ENCODE data around the gene AOC2. TPM values are rescaled to one million over a fixed set of nuclear protein-coding genes. Genes with fewer than 3 reads are reported as not detected.

AOC2 gene
- 1.6 TPM for total RNA-seq

- ATAC-seq (peak; percentile 42), DNase-seq (ENCODE audit: low spot score) (no peak)
- intact Hi-C loops (cut with DNase I): loop anchor here (10.0 kb wide), 1 partner anchor 91 kb away; no protein-coding TSS in a partner anchor
Observed at GRCh38 chr17:42844271-42844670, at the start of gene AOC2. TSS of gene AOC2 (plus strand) at chr17:42844580. CDS start at chr17:42844627, 47 bp downstream.

- intact Hi-C loops (cut with DNase I): loop anchor here (10.0 kb wide), 1 partner anchor 580 kb away; no protein-coding TSS in a partner anchor
- no peak for ATAC-seq
- DNase-seq (ENCODE audit: low spot score): no peak
Observed at GRCh38 chr17:42795061-42795460, 49.3 kb upstream of the AOC2 start.

GRCh38 chr17:42795465-42795864 lies 48.9 kb upstream of the AOC2 start:
- intact Hi-C loops (cut with DNase I): loop anchor here (10.0 kb wide), 1 partner anchor 581 kb away; no protein-coding TSS in a partner anchor

GRCh38 chr17:42796066-42796758 lies 48.2 kb upstream of the AOC2 start:
- ATAC-seq: no peak
- intact Hi-C loops (cut with DNase I): loop anchor here (10.0 kb wide), 1 partner anchor 581 kb away; no protein-coding TSS in a partner anchor
- DNase-seq (ENCODE audit: low spot score): no peak

More at GRCh38 chr17:42795465-42795864, 48.9 kb upstream of the AOC2 start:
- ATAC-seq (no peak), DNase-seq (ENCODE audit: low spot score) (no peak)

GRCh38 chr17:42797067-42798007 lies 47.0 kb upstream of the AOC2 start:
- DNase-seq (ENCODE audit: low spot score): no peak
- ATAC-seq: no peak
- intact Hi-C loops (cut with DNase I): loop anchor here (10.0 kb wide), 1 partner anchor 583 kb away; no protein-coding TSS in a partner anchor

- DNase-seq (ENCODE audit: low spot score) (no peak), ATAC-seq (no peak)
- intact Hi-C loops (cut with DNase I): loop anchor here (10.0 kb wide), 1 partner anchor 583 kb away; no protein-coding TSS in a partner anchor
Observed at GRCh38 chr17:42798011-42798382, 46.4 kb upstream of the AOC2 start.

- intact Hi-C loops (cut with DNase I): loop anchor here (10.0 kb wide), 1 partner anchor 584 kb away; no protein-coding TSS in a partner anchor
- DNase-seq (ENCODE audit: low spot score) (peak; percentile 90), ATAC-seq (peak; percentile 97)
Observed at GRCh38 chr17:42798383-42799380, 45.7 kb upstream of the AOC2 start, which contains the start of the genes CNTD1 and COA3. TSS of gene CNTD1 (plus strand) at chr17:42798861. CDS start at chr17:42799068, 207 bp downstream. TSS of gene COA3 (minus strand) at chr17:42798704. CDS start at chr17:42798681, 23 bp downstream.

GRCh38 chr17:42803074-42803883 lies 41.1 kb upstream of the AOC2 start:
- no peak for DNase-seq (ENCODE audit: low spot score)
- intact Hi-C loops (cut with DNase I): no loop called here
- no peak for ATAC-seq

GRCh38 chr17:42804918-42805367 lies 39.4 kb upstream of the AOC2 start:
- ATAC-seq: no peak
- intact Hi-C loops (cut with DNase I): no loop called here
- DNase-seq (ENCODE audit: low spot score): no peak

GRCh38 chr17:42806249-42806648 lies 38.1 kb upstream of the AOC2 start:
- ATAC-seq: no peak
- no peak for DNase-seq (ENCODE audit: low spot score)
- intact Hi-C loops (cut with DNase I): no loop called here

- intact Hi-C loops (cut with DNase I): no loop called here
- ATAC-seq: peak; percentile 97
- no peak for DNase-seq (ENCODE audit: low spot score)
Observed at GRCh38 chr17:42809250-42809649, 35.1 kb upstream of the AOC2 start.

GRCh38 chr17:42814633-42815399 lies 29.6 kb upstream of the AOC2 start:
- ATAC-seq (peak; percentile 90), DNase-seq (ENCODE audit: low spot score) (no peak)
- intact Hi-C loops (cut with DNase I): no loop called here

- intact Hi-C loops (cut with DNase I): no loop called here
- ATAC-seq: no peak
- no peak for DNase-seq (ENCODE audit: low spot score)
Observed at GRCh38 chr17:42817866-42818265, 26.5 kb upstream of the AOC2 start.

- intact Hi-C loops (cut with DNase I): no loop called here
- ATAC-seq: no peak
- DNase-seq (ENCODE audit: low spot score): no peak
Observed at GRCh38 chr17:42818379-42818778, 26.0 kb upstream of the AOC2 start.

- ATAC-seq (no peak), DNase-seq (ENCODE audit: low spot score) (no peak)
- intact Hi-C loops (cut with DNase I): no loop called here
Observed at GRCh38 chr17:42819939-42820535, 24.3 kb upstream of the AOC2 start.

GRCh38 chr17:42821176-42821575 lies 23.2 kb upstream of the AOC2 start:
- DNase-seq (ENCODE audit: low spot score) (no peak), ATAC-seq (no peak)
- intact Hi-C loops (cut with DNase I): no loop called here

Data from sciatic nerve (tissue), 2 donors.